HepG2 (cell line): ENCODE data around the gene EID3. TPM values are rescaled to one million over a fixed set of nuclear protein-coding genes. Genes with fewer than 3 reads are reported as not detected.

Experiments used
- AHR ChIP-seq: IDR thresholded peaks from 2 replicates; pipeline ENCODE4 v1.6.1; 2018; ENCODE audit warnings: missing genetic modification reagents, missing compliant biosample characterization
- ATF7 ChIP-seq, 2 experiments: fragments of 450-650 bp in 1 of 2; sonication (generic) in 1 of 2; formaldehyde crosslinking in 1 of 2; IDR thresholded peaks; 2 replicates each; pipeline versions ENCODE4 v1.4.0 to v1.6.1; 2016 to 2020; ENCODE audit warnings: antibody characterized with exemption in 1 of 2, mild to moderate bottlenecking in 1 of 2, missing genetic modification reagents in 1 of 2
- CCDC6 ChIP-seq: sonication (generic); formaldehyde crosslinking; IDR thresholded peaks from 2 replicates; pipeline ENCODE4 v1.8.1; 2022; ENCODE audit warnings: mild to moderate bottlenecking, missing genetic modification reagents, moderate library complexity
- GTF3A ChIP-seq: sonication (generic); formaldehyde crosslinking; conservative IDR thresholded peaks from 2 replicates; pipeline ENCODE4 v1.4.0; 2020; ENCODE audit warnings: mild to moderate bottlenecking, missing genetic modification reagents
- HES4 ChIP-seq: sonication (generic); formaldehyde crosslinking; IDR thresholded peaks from 2 replicates; pipeline ENCODE4 v1.9.0; 2021; ENCODE audit warnings: mild to moderate bottlenecking, missing genetic modification reagents, borderline replicate concordance
- MAFK ChIP-seq, 2 experiments: IDR thresholded peaks in 1 of 2; conservative IDR thresholded peaks in 1 of 2; 2 replicates each; pipeline ENCODE4 v1.6.1; 2011; ENCODE audit warnings: improper control_type of control experiment in 2 of 2, low read length in 2 of 2
- NFE2L1 ChIP-seq: sonication (generic); formaldehyde crosslinking; IDR thresholded peaks from 2 replicates; pipeline ENCODE4 v1.4.0; 2020; ENCODE audit warnings: missing genetic modification reagents, mild to moderate bottlenecking, borderline replicate concordance
- NONO ChIP-seq, 2 experiments: fragments of 450-650 bp in 1 of 2; sonication (generic) in 1 of 2; formaldehyde crosslinking in 1 of 2; IDR thresholded peaks in 1 of 2; conservative IDR thresholded peaks in 1 of 2; 2 replicates each; pipeline versions ENCODE4 v1.6.1 to v1.8.0; 2017 to 2022; ENCODE audit warnings: mild to moderate bottlenecking in 1 of 2, missing genetic modification reagents in 1 of 2, moderate library complexity in 1 of 2
- SMAD9 ChIP-seq: sonication (generic); formaldehyde crosslinking; IDR thresholded peaks from 2 replicates; pipeline ENCODE4 v1.5.1; 2020; ENCODE audit warnings: mild to moderate bottlenecking, missing genetic modification reagents
- SOX6 ChIP-seq, 2 experiments: fragments of 450-650 bp in 1 of 2; sonication (generic) in 1 of 2; formaldehyde crosslinking in 1 of 2; IDR thresholded peaks; 2 replicates each; pipeline versions ENCODE4 v1.4.0 to v1.6.1; 2017 to 2020; ENCODE audit warnings: antibody characterized with exemption in 1 of 2, mild to moderate bottlenecking in 1 of 2, missing genetic modification reagents in 1 of 2
- TBP ChIP-seq: sonication (generic); formaldehyde crosslinking; IDR thresholded peaks from 2 replicates; pipeline ENCODE4 v1.5.0; 2020; ENCODE audit warnings: missing genetic modification reagents
- ZFP36L2 ChIP-seq: sonication (generic); formaldehyde crosslinking; IDR thresholded peaks from 2 replicates; pipeline ENCODE4 v1.4.0; 2020; ENCODE audit warnings: missing genetic modification reagents
- ZMYM4 ChIP-seq: sonication (generic); formaldehyde crosslinking; IDR thresholded peaks from 2 replicates; pipeline ENCODE4 v1.8.1; 2023; ENCODE audit warnings: mild to moderate bottlenecking, missing genetic modification reagents
- ZNF329 ChIP-seq: sonication (generic); formaldehyde crosslinking; IDR thresholded peaks from 2 replicates; pipeline ENCODE4 v1.9.0; 2021; ENCODE audit warnings: low read depth, mild to moderate bottlenecking, missing genetic modification reagents
- ZNF468 ChIP-seq: sonication (generic); formaldehyde crosslinking; IDR thresholded peaks from 2 replicates; pipeline ENCODE4 v1.8.0; 2022; ENCODE audit warnings: mild to moderate bottlenecking, moderate library complexity, missing genetic modification reagents
- ZNF607 ChIP-seq: sonication (generic); formaldehyde crosslinking; IDR thresholded peaks from 2 replicates; pipeline ENCODE4 v1.5.1; 2020; ENCODE audit warnings: missing genetic modification reagents, mild to moderate bottlenecking, borderline replicate concordance
- ZSCAN20 ChIP-seq: sonication (generic); formaldehyde crosslinking; IDR thresholded peaks from 2 replicates; pipeline ENCODE4 v1.4.0; 2020; ENCODE audit warnings: missing genetic modification reagents, mild to moderate bottlenecking, borderline replicate concordance
- polyA plus RNA-seq, 8 experiments: library from polyadenylated mRNA; depleted of rRNA in 3 of 8; stranded (reverse) in 7 of 8; unstranded in 1 of 8; fragments of >200 nt; fragmentation: Illumina TruSeq in 4 of 8; extraction: Trizol in 4 of 8; gene quantifications; 2 replicates each; pipeline versions ENCODE4 v1.2.1 to v1.2.3, GENCODE V29; 2011 to 2016; ENCODE audit warnings: low read depth in 4 of 8, missing spikeins in 1 of 8, mixed read lengths in 1 of 8; ENCODE audit not compliant: insufficient read depth in 1 of 8
- total RNA-seq, 5 experiments: library from RNA; depleted of rRNA; stranded (reverse); fragments of >200 nt; fragmentation: Illumina TruSeq; extraction: Trizol; gene quantifications; 2 replicates each; pipeline ENCODE4 v1.2.3, GENCODE V29; 2016; ENCODE audit warnings: low read depth in 1 of 5
- TF ChIP-seq, protein P1 (sequence below): sonication (generic); formaldehyde crosslinking; IDR thresholded peaks from 2 replicates; pipeline ENCODE4 v1.4.0; 2020; ENCODE audit warnings: mild to moderate bottlenecking, missing genetic modification reagents
- TF ChIP-seq, protein P2 (sequence below): sonication (generic); formaldehyde crosslinking; IDR thresholded peaks from 2 replicates; pipeline ENCODE4 v1.5.1; 2020; ENCODE audit warnings: missing genetic modification reagents, mild to moderate bottlenecking, borderline replicate concordance
- TF ChIP-seq, protein P3 (sequence below): sonication (generic); IDR thresholded peaks from 2 replicates; pipeline ENCODE4 v1.6.1; 2016; ENCODE audit warnings: low read depth, borderline replicate concordance
- TF ChIP-seq, protein P4 (sequence below): sonication (generic); formaldehyde crosslinking; IDR thresholded peaks from 2 replicates; pipeline ENCODE4 v1.4.0; 2020; ENCODE audit warnings: mild to moderate bottlenecking, missing genetic modification reagents

Gene EID3
- total and polyA plus RNA-seq, 2 of the 13 experiments (the other 11 are each of a cell fraction or from before 2014, with no cell fraction given) = 0.38 to 4.5 TPM

DNA sequence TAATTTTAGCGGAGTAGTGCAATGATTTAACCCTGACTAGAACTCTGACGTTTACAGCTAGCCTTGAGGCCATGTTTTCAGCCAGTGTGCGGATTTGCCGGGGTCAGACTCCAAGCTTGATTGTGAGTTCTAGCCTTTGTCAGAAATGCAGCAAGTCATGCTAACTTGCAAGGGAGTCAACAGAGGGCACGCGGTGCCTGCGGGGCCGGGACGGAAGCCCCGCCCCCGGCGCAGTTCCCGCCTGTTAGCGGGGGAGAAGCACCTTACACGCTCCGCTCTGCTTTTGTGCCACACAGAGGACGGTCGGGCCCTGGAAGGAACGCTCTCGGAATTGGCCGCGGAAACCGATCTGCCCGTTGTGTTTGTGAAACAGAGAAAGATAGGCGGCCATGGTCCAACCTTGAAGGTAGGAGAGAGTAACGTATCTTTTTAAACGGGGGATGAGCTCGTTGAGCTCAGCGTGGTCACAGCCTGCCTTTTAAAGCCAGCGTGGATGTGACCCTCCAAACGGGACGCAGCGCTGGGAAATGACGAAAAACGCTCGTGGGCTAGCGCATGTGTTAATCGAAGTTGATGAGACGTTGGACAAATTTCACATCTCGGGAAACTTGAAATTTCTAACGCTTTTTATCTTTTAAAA, 14.8 kb upstream of the EID3 start (continued):
- TF ChIP-seq, protein P1, sequence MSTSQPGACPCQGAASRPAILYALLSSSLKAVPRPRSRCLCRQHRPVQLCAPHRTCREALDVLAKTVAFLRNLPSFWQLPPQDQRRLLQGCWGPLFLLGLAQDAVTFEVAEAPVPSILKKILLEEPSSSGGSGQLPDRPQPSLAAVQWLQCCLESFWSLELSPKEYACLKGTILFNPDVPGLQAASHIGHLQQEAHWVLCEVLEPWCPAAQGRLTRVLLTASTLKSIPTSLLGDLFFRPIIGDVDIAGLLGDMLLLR (CRISPR knock-in tag) = peak; percentile 72; the same call in 1 of the 2 replicates
- no peak for TF ChIP-seq TBP (CRISPR knock-in tag)
- peak; percentile 83 for TF ChIP-seq ZMYM4
- peak; percentile 75; the same call in 1 of the 2 replicates for TF ChIP-seq SMAD9
- TF ChIP-seq ZSCAN20 (CRISPR knock-in tag) = peak; percentile 79
- no peak for TF ChIP-seq GTF3A (CRISPR knock-in tag)
- TF ChIP-seq ZFP36L2 (CRISPR knock-in tag) = peak; percentile 64; the same call in 1 of the 2 replicates
- TF ChIP-seq, protein P2, sequence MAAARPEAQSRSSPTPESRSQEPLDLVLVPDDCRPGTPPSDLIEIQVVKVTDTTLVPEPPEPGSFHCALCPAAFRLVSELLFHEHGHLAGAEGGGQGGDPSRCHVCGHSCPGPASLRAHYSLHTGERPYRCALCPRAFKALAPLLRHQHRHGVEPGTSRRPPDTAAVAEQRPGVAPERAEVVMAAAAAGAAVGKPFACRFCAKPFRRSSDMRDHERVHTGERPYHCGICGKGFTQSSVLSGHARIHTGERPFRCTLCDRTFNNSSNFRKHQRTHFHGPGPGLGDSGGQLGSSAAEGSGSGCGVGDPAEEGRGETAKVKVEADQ = peak; percentile 62; the same call in 1 of the 2 replicates
- TF ChIP-seq, protein P3, sequence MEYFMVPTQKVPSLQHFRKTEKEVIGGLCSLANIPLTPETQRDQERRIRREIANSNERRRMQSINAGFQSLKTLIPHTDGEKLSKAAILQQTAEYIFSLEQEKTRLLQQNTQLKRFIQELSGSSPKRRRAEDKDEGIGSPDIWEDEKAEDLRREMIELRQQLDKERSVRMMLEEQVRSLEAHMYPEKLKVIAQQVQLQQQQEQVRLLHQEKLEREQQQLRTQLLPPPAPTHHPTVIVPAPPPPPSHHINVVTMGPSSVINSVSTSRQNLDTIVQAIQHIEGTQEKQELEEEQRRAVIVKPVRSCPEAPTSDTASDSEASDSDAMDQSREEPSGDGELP = 0 out of 2 replicates have a peak, but pooled peaks have one; percentile 47
- 0 out of 2 replicates have a peak, but pooled peaks have one; percentile 68 for TF ChIP-seq HES4
- peak; percentile 70; the same call in 1 of the 2 replicates for TF ChIP-seq ZNF607 (CRISPR knock-in tag)
- TF ChIP-seq NONO (IDR thresholded peaks at IDR 0.05) = no peak
- TF ChIP-seq NONO (CRISPR knock-in tag; conservative IDR thresholded peaks at IDR 0.05) = peak; percentile 62; the same call in 1 of the 2 replicates
- no peak for TF ChIP-seq ZNF468
- no peak for TF ChIP-seq SOX6 (IDR thresholded peaks at IDR 0.05)
- TF ChIP-seq SOX6 (CRISPR knock-in tag; IDR thresholded peaks at IDR 0.05) = peak; percentile 76
- TF ChIP-seq MAFK (conservative IDR thresholded peaks at IDR 0.05 in 1 of 2, IDR thresholded peaks at IDR 0.05 in 1 of 2; ENCODE audit: low read length in 2 of 2) = peak; percentile 30 to 57; a peak in 3 of 4 replicates
- TF ChIP-seq AHR = peak; percentile 87; the same call in 1 of the 2 replicates
- TF ChIP-seq, protein P4, sequence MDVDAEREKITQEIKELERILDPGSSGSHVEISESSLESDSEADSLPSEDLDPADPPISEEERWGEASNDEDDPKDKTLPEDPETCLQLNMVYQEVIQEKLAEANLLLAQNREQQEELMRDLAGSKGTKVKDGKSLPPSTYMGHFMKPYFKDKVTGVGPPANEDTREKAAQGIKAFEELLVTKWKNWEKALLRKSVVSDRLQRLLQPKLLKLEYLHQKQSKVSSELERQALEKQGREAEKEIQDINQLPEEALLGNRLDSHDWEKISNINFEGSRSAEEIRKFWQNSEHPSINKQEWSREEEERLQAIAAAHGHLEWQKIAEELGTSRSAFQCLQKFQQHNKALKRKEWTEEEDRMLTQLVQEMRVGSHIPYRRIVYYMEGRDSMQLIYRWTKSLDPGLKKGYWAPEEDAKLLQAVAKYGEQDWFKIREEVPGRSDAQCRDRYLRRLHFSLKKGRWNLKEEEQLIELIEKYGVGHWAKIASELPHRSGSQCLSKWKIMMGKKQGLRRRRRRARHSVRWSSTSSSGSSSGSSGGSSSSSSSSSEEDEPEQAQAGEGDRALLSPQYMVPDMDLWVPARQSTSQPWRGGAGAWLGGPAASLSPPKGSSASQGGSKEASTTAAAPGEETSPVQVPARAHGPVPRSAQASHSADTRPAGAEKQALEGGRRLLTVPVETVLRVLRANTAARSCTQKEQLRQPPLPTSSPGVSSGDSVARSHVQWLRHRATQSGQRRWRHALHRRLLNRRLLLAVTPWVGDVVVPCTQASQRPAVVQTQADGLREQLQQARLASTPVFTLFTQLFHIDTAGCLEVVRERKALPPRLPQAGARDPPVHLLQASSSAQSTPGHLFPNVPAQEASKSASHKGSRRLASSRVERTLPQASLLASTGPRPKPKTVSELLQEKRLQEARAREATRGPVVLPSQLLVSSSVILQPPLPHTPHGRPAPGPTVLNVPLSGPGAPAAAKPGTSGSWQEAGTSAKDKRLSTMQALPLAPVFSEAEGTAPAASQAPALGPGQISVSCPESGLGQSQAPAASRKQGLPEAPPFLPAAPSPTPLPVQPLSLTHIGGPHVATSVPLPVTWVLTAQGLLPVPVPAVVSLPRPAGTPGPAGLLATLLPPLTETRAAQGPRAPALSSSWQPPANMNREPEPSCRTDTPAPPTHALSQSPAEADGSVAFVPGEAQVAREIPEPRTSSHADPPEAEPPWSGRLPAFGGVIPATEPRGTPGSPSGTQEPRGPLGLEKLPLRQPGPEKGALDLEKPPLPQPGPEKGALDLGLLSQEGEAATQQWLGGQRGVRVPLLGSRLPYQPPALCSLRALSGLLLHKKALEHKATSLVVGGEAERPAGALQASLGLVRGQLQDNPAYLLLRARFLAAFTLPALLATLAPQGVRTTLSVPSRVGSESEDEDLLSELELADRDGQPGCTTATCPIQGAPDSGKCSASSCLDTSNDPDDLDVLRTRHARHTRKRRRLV (CRISPR knock-in tag) = no peak
- TF ChIP-seq ZNF329 = 0 out of 2 replicates have a peak, but pooled peaks have one; percentile 48
- TF ChIP-seq NFE2L1 = no peak
- peak; percentile 96 for TF ChIP-seq CCDC6
- no peak for TF ChIP-seq ATF7 (IDR thresholded peaks at IDR 0.05)
- no peak for TF ChIP-seq ATF7 (CRISPR knock-in tag; IDR thresholded peaks at IDR 0.05)
